Fibroblast of skin of abdomen (primary cell): Measurements from ENCODE around the gene OSBP2.
"Not testable (repeated sequence)": the region's sequence is repeated elsewhere in the genome, so short reads cannot be mapped to it uniquely, and the experiment has no call there.

ENCODE experiments used
- DNase-seq: peaks from one replicate; pipeline ENCODE4 v3.0.0-alpha.2; 2013

Gene OSBP2

DNA sequence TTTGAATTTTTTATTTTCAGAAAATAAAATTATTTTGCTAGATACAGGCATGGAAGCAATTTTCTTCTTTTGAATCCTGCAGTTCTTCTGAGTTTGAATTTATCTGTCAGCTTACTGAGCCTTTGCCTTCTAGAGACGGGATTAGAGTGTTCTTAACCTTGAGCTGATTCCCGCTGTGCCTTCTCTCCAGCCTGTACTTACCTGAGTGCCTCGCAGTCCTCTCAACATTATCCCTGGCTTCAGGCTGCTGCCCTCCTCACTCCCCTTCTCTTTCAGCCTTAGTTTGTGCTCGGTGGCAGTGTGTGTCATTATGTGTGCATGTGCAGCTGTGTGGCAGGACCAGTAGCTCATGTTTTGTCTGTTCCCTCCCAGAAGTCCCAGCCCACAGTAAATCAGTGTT is 24.3 kb downstream of the OSBP2 start:
- no peak for DNase-seq

DNA sequence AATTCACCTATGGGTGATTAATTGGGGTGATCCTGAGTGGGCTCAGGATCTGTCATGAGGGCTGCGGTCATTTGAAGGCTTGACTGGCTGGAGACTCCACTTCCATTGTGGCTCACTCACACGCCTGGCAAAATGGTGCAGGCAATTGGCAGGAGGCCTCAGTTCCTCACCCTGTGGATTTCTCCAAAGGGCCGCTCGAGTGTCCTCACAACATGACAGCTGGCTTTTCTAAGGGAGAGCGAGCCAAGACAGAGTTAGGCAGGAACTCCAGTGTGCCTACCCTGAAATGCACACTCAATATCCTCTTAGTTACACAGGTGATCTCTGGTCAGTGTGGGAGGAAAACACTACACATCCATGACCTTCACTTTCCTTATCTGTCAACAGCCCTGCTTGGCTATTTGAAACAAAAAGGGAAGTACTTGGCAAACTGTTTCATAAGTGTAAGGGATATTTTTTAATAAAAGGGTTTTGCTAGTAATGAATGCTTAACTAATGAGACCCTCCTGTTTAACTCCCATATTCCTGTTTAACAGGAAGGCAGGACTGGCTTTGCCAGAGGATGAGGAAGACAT is 25.7 kb downstream of the OSBP2 start:
- no peak for DNase-seq

DNA sequence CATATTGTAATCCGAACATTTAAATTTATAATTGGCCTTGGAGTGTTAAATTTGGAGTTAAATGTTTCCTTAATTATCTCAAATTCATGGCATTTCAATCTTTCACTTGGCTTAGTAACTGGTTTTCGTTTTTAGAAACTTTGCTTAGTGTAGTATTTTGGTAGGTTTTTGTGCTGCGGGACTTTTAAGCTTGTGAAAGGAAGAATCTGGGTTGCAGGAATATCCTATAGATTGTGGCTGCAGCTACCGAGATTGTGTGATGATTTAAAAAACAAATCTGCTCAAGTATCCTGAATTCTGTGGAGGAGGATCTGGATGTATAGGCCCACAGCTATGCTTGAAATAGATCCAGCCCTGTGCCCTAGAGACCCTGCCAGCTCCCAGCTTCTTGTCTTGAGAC is 27.1 kb downstream of the OSBP2 start:
- DNase-seq: no peak

DNA sequence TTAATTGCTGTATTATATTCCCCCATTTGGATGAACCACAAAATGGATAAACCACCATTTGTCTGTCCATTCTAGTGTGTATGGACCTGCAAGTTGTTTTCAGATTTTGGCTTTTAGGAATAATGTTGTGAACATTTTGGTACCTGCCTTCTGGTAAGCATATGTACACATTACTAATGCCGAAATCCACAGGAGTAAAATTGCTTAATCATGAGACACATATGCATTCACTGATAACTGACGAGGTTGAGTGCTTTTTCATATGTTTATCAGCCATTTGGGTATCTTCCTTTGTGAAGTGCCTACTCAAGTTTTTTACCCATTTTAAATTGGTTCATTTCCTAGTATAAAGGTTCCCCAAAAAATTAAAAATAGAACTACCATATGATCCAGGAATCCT is 34.2 kb downstream of the OSBP2 start:
- no peak for DNase-seq

DNA sequence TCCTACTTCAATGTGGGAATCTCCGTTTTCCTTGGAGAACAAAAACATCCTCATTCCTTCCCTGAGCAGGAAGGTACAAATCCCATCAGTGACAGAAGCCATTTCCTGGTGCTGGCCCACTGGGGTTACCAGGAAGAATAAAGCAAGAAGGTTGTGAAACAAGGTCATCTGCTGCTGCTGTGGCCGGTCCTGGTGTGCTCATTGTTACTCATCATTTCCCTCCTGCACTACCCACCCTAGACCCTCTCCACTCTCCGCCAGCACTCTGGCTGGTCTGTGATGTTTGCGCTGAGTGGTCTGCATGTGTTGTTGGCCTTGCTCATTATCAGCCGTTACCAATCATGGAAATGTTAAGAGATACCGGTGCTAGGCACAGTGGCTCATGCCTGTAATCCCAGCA is 37.0 kb downstream of the OSBP2 start:
- no peak for DNase-seq

DNA sequence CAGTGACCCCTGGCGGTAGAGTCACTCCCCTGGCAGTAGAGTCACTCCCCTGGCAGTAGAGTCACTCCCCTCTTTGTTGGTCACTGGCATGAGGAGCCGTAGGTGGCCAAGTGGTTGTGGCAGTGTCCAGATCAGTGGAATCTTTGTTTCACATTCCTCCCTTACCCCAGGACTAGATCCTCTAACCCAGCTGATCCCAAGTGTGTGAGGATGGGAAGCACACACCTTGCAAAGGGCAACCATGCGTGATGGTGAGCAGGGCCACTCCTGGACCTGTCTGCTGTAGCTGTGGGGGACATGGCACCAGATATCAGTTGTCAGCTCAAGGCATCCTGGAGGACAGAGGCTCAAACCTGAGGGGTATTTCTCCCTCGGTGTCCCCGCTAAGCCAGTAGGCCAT is 37.8 kb downstream of the OSBP2 start:
- DNase-seq: no peak

DNA sequence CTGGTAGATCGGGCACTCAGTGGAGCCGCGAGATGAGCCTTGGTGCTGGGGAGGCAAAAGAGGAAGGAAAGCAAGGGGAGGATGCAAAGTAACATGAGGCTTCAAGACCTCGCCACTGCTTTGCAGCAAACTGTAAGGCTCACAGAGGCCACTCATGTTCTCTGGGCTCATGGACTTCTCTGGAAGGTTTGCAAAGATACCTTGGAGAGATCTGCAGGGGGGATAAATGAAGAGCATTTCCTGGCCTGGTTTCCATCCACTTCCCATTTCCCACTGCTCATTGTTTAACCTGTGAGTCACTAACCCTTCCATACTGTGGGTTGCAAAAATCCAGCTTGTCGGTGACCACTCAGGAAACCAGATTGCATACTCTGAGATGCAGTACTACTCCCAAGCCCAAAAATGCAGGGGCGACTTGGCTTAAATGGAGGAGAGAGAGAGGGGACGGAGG is 38.5 kb downstream of the OSBP2 start:
- peak; percentile 58 for DNase-seq

DNA sequence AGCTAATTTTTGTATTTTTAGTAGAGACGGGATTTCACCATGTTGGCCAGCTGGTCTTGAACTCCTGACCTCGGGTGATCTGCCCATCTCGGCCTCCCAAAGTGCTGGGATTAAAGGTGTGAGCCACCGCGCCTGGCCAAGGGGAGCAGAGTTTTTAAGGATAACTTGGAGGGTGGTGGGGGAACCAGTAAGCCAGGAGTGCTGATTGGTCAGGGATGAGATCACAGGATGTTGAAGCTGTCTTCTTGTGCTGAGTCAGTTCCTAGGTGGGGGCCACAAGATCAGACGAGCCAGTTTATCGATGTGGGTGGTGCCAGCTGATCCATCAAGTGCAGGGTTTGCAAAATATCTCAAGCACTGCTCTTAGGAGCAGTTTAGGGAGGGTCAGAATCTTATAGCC is 45.3 kb downstream of the OSBP2 start:
- DNase-seq: not testable (repeated sequence)

DNA sequence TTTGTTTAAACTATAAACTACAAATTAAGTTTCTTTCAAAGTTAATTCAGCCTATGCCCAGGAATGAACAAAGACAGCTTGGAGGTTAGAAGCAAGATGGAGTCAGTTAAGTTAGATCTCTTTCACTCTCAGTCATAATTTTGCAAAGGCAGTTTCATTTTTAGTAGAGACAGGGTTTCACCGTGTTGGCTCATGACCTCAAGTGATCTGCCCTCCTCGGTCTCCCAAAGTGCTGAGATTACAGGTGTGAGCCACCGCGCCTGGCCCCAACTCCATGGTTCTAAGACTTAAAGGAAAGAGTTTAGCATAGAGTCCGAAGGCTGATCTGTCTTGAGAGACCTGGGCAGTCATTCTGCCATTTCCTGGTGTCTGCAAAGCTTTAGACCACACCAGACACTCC is 45.8 kb downstream of the OSBP2 start:
- not testable (repeated sequence) for DNase-seq

DNA sequence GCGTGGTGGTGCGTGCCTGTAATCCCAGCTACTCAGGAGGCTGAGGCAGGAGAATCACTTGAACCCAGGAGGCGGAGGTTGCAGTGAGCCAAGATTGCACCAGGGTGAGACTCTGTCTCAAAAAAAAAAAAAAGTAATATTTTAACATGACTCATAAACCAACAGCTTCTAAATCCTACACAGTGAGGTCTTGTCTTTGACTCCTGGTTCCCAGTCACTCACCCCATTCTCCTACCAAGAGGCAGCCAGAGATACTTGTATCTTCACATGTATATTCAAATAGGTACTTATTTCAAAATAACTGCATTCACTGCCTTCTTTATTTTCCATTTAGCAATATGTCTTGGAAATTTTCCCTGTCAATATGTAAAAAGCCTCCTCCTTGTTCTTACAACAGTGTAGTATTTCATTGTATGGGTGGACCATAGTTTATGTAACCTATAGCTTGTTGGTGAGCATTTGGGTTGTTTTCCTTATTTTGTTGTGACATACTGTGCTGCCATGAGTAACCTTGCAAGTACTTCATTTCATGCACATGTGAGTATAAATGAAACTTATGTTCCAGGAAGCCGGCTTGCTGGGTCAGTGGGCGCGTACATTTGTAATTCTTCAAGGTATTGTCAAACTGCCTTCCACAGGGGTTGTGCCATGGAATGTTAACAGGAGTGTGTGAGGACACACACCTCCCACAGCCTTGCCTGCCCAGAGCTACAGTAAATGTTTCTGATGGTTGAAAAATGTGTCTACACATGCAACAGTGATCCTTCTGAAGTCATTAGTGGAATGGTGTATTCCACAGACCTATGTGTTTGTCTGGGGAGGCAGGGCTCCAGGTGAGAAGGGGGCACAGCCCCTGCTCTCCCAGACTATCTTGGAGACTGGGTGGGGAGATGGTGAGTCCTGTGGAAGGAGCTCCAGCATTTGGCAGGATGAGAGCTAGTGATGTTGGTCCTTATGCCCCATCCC is 47.9 kb downstream of the OSBP2 start:
- DNase-seq: no peak

DNA sequence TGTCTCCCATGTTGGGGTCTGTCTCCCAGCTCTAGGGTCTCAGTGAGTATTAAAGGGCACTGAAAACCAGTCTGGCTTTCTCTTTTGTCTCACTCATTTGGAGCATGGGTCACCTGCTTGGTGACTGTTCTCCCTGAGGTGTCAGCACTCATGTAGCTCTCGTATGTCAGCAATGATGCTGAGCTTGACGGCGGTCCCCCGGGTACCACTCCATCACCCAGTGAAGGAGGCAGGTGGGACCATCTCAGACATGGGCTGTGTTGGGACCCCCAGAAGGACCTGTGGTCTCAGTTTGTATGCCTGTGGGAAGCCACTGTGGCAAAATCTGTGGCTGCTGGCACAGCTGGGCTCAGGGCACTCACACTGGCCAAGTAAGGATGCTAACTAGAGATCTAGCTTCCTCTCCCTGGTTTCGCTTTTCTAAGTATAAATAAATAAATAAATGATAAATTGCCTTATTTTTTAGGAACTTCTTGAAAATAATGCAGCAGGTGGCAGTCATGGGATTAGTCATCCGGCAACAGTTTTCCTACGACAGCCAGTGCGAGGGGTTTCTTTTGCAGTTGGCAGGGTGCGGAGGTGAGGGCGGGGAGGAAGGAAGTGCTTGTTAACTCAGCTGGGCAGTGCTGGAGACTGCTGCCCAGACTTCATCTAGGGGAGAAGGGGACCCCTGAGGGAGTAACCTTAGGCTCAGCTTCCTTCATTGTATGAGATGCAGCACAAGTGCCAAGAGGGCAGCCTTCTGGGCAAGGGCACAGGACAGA is 48.8 kb downstream of the OSBP2 start:
- DNase-seq: no peak

DNA sequence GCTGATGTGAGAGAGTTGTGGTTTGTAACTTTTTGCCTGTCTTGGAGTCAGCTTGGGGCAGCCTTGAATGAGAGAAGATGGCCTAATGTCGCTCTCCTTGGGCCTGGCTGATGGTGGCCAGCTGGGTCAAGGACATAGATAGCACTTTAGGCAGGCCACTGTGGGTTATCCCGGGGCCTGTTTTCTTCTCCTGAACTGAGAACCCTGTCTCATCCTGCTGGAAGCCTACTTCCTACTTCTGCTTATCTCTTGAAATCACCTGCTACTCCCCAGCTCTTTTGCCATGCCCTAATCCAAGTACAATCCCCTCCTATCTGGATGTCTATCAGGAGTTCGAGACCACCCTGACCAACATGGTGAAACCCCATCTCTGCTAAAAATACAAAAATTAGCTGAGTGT is 49.5 kb downstream of the OSBP2 start:
- DNase-seq: no peak

DNA sequence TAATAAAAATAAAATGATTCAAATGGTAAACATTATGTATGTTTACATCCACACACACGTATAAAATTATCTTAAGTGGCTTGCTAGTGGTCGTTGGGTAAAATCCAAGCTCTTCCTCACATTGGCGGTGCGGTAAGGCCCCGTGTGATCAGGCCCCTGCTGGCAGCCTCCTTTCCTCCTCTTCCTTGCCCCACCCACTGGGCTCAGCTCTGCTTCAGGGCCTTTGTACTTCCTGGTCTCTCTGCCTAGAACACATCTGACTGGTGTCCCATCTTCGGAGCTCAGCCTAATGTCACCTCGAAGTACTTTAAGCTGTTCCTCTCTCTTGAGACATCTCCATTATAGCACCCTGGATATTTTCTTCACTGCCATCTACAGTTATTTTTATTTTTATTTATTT is 52.8 kb downstream of the OSBP2 start:
- DNase-seq: no peak

DNA sequence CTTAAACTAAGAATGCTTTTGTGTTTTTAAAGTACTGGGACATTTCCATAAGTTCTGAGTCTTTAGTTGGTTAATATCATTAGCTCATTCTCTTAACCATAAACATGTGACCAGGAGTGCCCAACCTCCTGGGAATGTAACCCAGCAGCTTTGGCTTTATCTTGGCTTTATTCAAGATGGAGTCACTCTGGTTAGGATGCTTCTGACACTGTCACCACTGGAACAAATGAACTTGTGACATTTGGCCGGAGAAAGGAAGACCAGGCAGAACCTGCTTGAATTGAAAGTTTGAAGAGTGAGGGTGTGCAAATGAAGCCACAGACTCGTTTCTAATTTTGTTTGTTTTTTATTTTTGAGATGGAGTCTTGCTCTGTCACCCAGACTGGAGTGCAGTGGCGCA is 54.6 kb downstream of the OSBP2 start:
- no peak for DNase-seq

DNA sequence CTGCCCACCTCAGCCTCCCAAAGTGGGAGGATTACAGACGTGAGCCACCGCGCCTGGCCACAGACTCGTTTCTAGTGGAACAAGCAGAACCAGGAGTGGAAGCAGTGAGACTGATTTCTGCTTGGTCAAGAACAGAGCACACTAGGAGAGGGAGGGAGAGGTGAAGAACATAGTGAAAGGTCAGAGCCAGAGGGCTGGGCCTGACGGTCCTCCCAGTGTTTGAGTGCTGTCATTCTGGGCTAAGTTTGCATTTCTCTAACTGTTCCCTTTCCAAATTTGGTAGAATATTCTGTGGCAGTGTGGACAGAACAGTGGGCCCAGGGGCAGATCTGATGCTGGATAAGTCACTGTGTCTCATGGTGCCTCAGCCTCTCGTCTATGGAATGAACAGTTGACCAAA is 55.2 kb downstream of the OSBP2 start:
- DNase-seq: no peak

DNA sequence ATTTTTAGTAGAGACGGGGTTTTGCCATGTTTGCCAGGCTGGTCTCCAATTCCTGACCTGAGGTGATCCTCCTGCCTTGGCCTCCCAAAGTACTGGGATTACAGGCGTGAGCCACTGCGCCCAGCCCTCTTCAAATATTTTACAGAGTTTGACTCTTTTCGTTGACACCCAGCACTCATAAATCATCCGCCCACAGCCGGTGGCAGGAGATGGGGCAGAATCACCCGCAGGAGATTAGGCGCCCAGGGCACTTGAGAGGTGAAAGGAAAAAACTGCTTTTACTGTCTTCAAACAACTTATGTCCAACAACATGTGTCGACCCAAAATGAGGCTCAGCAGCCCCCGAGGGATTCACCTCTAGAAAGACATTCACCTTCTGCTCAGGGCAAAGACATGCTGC is 56.9 kb downstream of the OSBP2 start:
- no peak for DNase-seq

DNA sequence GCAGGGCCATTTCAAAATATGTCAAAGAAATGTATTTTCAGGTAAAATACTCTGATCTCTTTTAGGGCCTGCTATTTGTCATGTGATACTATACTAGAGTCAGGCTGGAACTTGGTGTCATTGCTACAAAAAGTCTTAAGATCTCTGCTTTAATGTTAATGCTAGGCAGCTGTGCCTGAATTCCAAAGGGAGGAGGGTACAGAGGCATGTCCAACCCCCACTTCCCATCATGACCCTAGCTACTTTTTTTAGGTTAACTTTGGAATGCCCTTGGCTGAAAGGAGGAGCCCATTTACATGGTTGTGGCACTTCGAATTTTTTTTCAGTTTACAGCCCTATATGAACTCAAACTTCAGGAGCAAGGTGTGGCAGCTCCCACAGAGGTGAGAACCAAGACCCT is 58.1 kb downstream of the OSBP2 start:
- no peak for DNase-seq

DNA sequence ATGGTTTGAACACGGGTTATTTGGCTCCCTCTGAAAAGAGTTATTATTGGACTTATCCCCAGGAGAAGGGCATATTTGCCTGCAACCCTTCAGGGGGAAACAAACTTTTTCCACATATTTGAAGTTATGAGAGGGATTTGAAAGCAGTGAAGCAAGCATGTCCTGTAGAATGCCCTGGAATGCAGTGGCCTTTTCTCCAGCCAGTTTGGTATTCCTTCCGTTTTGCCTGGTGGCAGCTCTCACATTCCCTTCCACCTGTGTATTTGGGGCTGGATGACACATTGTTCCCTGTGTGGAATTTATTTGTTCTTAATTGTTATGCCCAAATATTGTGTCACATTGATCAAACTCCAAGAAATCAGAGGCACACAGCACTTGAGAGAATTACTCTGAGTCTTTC is 59.0 kb downstream of the OSBP2 start:
- no peak for DNase-seq

DNA sequence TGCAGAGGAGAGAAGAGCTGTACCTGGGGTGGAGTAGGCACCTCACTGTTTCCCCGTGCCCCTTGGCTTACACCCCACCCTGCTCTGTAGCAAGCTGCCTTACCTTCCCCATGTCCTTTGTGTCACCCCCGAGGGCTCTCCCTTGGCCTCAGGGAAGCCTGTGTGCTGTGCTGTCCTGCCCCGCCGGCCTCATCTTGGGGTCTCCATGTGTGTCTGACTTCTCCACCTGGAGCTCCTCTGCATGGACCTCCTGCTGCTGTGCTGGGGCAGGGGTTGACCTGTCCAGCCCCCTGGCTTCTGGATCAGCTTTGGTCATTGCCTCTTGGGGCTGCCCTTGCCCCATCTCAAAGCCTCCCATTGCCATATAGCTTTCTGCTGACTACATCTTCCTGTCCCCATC is 59.8 kb downstream of the OSBP2 start:
- DNase-seq: no peak

DNA sequence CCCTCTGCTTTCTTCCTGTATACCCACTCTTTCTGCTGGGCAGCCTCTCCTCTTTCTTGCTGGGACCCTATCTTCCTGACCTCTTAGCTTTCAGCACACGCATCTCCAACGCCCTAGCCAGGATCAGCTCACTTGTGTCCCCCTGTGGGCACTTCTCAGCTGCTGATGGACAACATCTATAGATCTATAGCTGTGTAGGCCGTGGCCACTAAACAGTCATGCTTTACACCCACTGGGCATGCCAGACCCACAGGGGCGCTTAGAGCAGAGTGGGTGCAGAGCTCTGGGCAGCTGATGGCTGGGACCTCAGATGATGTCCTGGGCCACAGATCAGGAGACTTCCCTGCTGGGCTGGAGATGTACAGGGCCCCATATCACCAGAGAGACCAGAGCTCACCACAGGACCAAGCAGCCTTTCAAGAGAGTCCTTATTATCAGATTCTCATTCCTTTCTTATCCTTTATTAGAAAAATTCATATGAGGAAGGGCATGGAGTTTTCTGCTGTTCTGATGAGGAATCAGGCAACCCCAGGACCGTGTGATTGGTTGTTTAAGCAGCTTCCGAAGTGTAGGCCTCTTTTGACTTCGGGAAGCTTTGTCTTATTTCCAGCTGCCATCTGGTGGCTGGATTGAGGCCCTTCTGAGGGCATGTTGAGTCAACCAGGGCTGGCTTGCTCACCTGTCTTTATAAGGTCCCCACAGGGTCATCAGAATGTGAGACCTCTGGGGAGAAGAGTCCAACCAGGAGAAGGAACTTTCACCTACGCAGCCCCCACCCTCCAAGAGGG is 60.5 kb downstream of the OSBP2 start:
- peak; percentile 78 for DNase-seq

DNA sequence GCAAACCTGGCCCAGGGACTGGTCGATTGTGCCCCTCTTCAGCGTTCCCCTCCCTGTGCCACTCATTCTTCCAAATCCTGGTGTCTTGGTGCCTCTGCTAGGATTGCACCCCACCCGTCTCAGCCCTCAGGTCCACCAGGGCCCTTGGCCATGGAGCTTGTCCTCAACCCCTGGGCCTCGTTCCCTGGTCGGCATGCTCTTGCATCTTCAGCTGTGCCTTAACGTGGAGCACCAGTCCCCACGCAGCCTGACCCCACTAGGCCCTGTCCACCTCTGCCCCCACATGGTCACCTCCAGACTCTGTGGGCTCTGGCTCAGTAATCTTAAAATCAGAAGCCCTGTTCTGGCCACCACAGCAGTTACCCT is 61.1 kb downstream of the OSBP2 start:
- no peak for DNase-seq

DNA sequence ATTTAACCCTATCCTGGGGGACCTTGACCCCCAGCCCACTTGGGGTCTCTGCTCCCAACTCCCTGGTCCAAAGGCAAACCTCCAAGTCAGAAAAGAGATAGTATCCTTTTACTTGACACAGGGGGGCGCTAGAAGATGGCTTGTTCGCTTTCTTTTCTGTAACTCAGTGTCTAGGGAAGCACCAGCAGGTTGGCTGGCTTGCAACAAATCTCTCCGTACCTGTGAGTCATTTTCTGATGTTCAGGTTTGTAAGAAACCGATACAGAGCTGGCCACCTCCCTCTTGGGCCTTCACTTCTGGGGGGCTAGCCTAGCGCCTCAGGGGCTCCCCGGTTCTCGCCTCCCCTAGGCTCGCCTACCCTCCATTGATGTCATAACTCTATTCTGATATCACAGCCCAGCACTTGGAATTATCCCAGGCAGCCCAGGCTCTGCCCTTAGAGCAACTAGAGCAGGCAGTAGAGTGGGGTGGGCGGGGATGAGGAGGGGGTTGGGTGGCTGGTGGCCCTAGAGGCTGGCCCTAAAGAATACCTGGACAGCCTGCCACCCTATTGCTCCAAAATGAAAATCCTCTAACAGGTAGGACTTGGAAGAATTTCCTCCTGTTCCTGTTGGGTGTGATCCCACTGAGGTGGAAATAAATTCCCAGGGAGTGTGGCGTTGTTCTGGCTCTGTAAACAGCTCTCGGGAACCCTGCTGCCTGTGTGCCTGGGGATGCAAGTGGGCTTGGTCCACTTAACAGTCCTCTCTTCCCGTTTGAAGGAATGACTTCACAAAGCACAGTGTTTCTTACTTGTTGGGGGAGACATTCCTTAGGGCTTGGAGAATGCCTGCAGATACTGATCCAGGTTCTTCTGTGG is 69.4 kb downstream of the OSBP2 start:
- DNase-seq: peak; percentile 69
